Measurements from ENCODE around the gene COPB2.
"Not testable (repeated sequence)": the region's sequence is repeated elsewhere in the genome, so short reads cannot be mapped to it uniquely, and the experiment has no call there.

The COPB2 gene

DNA sequence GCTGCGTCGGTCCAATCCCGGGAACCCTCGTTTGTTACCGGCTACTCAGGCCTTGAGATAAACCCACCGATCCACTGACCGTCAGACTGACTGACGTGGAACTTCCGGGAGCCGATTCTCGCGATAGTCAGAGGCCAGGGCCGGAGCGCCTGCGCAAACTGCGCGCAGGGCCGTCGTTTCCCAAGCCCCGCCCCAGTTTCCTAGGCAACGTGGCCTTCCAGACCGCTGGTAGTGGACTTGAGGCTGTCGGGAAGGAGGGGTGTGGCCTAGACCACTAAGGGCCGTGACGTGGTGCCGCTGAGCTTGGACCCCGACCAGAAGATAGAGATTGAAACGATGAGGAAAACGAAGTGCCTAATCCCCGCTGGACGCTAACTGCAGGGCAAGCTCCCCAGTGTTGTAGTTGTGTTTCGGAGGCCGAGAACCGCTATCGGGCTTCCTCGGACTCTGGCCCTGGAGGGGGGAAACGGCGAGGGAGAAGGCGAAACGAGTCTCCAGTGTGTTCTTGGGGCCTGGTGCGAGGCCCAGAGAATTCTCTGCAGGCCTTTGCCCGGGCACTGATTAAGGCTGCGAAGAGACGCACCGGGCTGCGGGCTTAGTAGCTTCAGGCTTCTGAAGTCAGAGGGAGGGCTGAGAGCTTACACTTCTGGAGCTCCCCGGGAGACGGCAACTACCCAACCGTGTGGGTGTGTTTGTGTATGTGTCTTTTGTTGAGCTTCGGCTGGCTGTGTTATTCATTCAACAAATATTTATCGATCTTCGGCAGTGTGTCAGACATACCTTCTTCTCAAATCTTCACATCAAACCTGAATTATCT, at the start of gene COPB2:
TSS of gene COPB2 (minus strand) at position 96 of the 817 bp plus-strand sequence. CDS start 97 bp downstream, outside the sequence.
- peak; percentile 92 for DNase-seq (ENCODE audit: low spot score)

DNA sequence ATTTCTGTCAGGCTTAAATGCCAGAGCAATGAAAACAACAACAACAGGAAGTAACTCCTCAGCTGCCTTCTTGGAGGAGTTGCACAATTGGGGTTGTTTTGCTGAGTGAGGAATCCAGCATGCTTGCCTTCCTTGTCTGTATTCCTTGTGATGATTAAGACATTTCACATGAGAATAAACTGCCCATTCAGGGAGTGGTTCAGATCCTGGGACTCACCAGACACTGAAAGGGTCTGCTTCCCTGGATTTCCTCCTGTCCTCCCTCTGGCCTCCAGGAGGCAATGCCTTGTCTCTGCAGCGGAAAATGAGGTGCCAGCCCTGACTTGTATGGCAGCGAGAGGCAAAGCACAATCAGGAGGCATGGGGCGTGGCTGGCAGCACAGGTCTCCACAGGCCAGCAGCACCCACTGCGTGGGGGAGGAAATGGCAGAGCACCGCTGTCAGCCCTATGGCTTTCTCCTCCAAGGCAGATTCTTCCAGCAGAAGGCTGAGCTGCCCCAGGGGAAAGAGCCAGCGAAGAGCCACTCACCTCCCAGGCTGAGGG, 45.4 kb upstream of the COPB2 start:
- no peak for DNase-seq (ENCODE audit: low spot score)

DNA sequence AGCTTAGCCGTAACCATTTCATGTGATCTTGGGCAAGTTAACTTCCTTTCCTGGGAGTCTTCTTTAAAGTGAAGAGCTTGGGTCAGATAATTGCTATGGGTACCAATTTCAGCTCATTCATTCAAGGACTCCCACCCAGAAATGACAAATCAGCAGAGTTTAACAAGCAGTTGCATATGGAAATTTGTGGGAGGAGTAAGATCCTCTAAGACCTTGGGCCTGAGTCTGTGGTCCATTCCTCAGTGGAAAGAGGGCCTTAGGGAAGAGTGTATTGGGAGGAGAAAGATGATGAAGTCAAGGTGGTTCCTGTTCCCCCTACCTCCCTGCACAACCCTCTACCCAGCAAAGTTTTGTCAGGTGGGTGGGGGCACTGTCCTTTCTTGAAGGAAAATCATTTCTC, 44.8 kb upstream of the COPB2 start:
- no peak for DNase-seq (ENCODE audit: low spot score)

DNA sequence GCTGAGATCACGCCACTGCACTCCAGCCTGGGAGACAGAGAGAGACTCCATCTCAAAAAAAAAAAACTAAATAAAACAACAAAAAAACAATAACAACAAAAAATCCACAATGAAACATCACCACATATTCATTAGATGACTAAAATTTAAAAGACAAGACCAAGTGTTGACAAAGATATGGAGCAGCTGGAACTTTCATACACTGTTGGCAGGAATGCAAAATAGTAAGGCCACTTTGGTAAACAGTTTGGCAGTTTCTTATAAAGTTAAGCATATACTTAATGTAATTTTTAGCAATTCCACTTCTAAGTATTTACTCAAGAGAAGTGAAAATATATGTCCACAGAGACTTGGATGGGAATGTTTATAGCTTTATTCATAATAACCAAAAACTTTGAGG, 43.6 kb upstream of the COPB2 start:
- DNase-seq (ENCODE audit: low spot score), result no peak

DNA sequence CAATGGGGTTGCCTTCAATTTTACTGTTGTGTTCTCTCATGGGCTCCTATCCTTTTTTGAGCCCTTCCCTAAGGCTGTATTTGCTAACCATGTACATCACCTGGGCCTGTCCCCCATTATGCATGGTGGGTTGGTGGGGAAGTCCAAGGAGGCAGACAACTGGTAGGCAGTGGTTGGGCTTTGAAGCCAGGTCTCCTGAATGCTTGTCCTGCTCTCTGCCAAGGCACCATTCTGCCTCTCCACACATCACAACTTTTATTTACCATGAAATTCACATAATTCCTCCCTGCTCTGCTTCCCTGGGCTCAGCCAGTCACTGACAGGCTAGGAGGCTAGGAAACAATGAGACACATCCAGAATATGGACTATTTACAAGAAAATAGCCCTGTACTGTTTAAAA, 41.0 kb upstream of the COPB2 start:
- DNase-seq (ENCODE audit: low spot score), result no peak

DNA sequence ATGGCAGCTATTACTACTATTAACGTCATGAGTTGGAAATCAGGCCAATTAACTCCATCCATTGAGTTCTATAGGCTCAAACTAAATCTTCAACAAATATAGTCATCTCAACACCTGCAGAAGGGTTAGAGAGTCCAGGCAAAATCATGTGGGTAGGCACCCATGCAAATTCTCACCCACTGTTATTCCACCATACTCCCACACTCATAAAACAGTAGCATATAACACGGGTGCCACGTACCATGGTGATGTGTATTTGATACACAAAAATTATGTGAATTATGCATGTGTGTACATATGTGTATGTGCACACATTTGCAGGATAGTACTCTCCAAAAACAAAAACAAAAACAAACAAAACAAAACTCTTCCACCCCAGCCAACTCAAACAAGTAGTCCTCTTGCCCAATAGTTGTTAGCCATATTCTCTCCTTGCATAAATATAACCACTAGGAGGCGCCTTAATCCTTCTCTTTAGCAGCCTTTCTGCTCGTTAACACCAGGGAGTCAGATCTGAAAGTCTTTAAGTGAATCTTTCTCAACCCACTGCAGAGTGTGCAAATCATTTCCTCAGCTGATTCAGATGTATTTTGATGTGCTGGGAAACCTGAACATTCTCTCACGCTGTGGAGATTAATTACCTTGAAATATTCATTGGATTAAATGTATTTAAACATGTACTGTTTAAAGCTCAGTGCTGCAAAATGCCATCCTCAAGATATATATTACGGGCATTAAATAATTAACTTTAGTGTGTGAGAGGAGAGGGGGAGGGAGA, 38.0 kb upstream of the COPB2 start:
- peak; percentile 33 for DNase-seq (ENCODE audit: low spot score)

DNA sequence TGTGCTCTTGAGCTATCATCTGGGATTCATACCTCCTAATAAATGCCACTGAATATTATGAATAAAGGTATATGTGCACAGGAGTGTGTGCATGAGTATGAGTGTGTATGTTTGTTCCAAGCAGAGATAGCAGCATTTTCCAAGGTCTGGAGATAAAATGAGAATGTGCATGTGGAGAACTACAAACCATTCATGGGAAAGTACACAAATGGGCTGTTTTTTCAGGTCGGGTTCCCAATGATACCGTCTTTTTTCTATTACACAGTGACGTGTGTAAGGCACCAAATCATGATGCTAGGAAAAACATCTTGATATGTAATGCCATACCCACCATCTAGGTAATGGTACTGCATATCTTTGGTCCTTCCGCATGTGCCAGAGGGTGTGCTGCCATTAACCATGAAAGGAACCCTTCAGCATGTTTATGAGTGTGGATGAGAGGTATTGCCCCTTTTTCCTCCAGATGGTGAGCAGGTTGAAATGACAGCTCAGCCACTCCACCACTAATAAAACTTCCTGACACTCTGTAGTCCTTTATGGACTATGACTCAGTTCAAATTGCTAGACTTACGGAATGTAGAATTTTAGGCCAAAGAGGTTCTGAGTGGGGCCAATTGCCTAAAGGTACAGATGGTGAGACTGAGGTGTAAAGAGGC, 36.4 kb upstream of the COPB2 start:
- no peak for DNase-seq (ENCODE audit: low spot score)

DNA sequence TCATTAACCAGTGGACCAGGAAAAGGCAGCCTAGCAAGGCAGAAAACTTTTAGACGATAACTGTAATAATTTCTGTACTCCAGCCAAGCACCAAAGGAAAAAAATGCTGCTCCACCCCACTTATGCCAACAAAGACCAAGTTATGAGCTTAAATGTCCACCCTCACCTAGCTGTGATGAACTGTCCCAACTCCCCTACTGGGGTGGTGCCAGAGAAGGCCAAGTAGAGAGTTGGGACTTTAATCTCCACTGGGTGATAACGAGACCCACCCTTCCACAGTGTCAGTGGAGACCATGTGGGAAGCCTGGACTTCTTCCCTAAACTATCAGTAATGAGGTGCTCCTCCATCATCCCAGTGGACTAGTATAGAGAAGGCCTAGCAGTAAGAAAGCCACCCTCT, 33.8 kb upstream of the COPB2 start:
- no peak for DNase-seq (ENCODE audit: low spot score)

DNA sequence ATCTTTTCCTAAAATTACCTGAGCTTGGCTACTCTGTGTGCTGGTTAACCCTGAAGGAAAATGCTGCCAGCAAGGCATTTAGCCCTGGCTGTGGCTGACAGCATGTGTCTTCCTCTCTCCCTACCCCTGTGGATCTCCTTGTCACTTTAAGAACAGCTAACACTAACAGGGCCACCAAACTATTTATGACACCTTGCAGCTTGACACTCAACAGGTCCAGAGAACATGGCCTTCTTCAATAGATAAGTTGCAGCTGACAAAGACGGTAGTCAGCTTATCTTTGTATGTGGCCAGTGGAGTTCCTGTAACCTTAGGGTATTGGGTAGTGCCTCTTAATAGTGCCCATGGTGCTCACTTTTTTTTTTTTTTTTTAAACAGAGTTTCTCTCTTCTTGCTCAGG, 32.0 kb upstream of the COPB2 start:
- DNase-seq (ENCODE audit: low spot score), result no peak

DNA sequence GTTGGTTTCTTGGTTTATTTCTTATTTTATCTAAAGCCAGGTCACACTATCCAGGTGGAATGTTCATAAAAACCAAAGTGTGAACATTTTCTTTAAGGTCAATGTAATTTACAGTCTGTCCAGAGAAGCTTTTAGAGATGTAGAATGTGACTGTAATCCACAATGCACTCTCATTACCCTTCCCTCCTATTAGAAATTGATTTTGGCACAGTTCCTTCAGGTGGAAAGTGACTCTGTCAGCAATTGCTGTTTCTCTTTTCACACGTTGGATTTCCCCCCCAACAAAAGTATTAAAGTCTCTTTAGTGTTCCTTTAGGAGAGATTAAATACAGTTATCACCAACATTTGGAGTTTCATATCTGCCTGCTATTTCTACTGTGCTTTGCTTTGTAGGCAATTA, 31.6 kb upstream of the COPB2 start:
- DNase-seq (ENCODE audit: low spot score), result no peak

DNA sequence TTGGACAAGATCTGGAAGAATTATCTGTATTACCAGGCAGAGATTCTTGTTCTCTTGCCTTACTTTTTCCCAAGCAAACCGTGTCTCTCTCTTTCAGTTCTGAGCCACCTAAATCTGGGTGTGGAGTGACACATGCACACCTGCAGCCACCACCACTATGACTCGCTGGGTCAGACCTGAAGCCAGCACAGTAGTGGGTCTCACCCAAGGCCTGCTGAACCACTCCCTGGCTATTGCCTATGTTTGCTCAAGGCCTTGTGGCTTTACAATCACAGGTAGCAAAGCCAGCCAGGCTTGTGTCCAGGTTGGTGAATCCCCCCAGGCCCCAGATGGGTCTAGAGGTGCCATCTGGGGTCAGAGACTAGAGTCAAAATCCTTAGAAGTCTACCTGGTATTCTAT, 28.7 kb upstream of the COPB2 start:
- no peak for DNase-seq (ENCODE audit: low spot score)

DNA sequence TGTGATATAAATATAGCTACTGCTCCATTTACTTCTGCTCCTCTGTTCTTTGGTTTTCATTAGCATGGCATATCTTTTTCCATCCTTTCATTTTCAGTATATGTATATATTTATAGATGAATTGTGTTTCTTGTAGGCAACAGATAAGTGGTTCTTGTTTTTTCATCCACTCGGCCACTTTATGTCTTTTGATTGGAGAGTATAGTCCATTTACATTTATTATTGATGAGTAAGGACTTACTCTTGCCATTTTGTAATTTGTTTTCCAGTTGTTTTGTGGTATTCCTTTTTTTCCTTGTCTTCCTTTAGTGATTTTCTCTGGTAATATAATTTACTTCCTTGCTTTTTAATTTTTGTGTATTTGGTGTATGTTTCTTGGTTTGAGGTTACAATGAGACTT, 26.8 kb upstream of the COPB2 start:
- no peak for DNase-seq (ENCODE audit: low spot score)

DNA sequence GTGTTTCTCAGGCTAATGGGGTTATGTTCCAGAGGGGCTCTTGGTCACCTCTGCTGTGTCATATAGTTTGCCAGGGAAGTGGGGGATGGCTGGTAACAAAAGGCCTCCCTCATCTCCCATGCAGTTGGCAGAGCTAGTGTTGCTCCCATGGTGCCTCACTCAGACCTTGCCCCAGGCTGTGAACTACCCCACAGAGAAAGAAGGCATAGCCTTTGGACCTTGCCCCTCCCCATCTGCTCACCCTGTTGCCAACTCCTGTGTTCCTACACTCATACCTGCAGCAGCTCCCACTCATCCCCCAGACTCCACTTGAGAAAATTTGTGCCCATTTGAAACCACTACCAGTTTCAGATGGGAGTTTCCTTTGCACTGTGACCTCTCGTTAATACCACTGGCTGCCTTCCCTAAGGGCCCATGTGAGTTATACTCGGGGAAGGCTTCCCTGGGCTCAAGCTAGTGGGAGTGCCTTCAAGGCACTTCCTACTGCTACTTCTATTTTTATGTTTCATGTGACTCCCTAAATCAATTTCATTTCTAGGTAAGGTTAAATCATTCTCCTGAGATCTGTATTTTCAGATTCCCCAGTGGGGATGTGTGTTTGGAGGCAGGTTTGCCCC, 25.3 kb upstream of the COPB2 start:
- DNase-seq (ENCODE audit: low spot score), result no peak

DNA sequence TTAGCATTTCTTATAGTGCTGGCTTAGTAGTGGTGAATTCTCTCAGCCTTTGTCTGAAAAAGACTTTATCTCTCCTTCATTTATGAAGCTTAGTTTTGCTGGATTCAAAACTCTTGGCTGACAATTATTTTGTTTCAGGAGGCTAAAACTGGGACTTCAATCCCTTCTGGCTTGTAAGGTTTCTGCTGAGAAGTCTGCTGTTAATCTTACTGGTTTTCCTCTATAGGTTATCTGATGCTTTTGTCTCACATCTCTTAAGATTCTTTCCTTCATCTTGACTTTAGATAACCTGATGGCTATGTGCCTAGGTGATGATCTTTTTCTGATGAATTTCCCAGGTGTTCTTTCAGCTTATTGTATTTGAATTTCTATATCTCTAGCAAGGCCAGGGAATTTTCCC, 23.4 kb upstream of the COPB2 start:
- not testable (repeated sequence) for DNase-seq (ENCODE audit: low spot score)

DNA sequence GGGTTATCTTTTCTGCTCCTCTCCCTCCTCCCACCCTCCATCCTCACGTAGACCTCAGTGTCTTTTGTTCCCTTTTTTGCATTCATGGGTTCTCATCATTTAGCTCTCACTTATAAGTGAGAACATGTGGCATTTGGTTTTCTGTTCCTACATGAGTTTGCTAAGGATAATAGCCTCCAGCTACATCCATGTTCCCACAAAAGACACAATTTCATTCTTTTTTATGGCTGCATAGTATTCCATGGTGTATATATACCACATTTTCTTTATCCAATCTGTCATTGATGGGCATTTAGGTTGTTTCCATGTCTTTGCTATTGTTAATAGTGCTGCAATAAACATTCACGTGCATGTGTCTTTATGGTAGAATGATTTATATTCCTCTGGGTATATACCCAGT, 11.7 kb upstream of the COPB2 start:
- DNase-seq (ENCODE audit: low spot score), result not testable (repeated sequence)

DNA sequence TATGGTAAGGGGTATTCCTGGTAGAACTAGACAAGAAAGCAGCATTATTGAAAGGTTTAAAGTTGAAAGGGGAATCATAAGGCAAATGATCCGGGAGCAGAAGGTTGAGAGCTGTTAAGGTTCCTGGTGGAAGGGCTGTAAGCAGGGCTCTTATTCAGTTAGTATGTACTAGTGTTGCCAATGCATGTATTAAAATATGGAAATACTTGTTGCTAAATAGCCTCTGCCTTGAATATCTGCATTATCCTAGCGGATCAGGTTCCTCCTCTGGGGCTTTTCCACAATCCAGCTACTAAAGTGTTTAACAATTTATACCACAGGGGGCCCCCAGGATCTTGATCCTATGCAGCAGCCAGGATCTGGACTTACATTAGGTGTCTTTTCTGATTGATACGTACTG, 7.3 kb upstream of the COPB2 start:
- no peak for DNase-seq (ENCODE audit: low spot score)

DNA sequence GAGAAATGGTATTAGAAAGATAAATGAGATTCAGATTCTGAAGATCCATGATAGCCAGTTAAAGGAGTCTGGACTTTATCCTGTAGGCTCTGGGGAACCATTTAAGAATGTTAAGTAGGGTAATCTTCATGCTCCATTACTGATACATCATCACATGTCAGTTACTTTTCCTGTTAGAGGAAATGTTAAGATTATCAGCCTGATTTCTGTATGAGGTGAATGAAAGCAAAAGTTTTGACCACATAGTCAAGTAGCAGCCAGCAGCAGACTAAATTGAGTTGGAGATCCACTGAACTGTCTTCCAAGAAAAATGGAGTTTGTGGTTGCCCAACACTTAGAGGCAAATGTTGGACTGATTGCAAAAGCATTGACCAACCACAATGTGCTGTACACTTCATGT, 4.7 kb upstream of the COPB2 start:
- DNase-seq (ENCODE audit: low spot score), result no peak

DNA sequence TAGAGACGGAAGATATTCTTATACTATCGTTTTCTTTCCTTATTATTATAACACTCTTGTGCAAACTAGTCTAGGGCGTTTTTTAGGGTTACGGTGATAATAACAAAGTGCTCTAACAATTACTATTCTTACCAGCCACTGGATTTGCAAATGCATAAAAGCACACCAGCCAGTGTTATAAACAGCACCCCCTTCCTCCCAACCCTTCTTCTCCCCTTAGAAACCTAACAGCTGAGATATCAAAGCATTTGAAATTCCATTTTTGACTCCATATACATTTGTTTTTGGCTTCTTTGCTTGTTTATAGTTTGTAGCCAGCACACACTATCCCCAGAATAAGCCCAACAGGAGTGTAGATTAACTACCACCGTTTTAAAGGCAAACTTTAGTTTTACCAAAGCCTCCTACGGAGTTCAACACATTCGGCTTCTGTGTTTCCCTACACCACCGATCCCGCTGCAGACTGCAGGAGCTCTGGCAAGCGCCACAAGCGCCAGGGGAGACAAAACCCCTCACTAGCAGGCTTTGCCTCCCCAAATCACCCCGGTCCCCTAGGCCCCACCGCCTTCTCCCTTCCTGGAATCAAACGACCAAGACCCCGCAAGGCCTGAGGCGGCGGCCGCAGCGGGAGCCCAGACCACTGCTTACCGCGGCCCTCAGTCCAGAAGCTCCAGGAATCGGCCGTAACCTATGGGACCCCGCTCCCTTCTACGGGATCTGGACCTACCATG, 461 bp downstream of the COPB2 start:
- no peak for DNase-seq (ENCODE audit: low spot score)

DNA sequence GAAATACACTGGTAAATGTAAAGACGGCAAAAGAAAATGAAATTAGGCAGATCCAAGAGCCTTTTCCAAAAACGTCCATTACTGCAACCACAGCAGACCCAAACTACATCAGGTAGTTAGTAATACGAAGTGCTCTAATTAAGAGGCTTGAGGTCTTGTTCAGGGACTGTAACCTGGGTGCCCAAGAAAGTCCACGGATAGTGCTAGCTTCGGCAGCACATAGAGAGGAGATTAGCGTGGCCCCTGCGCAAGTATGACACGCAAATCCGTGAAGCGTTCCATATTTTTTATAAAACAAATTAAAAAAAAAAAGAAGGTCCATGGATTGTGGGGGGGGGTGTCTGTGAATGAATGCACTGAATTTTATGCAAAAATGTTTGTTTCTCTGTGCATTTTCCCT, 1.4 kb downstream of the COPB2 start:
- no peak for DNase-seq (ENCODE audit: low spot score)

DNA sequence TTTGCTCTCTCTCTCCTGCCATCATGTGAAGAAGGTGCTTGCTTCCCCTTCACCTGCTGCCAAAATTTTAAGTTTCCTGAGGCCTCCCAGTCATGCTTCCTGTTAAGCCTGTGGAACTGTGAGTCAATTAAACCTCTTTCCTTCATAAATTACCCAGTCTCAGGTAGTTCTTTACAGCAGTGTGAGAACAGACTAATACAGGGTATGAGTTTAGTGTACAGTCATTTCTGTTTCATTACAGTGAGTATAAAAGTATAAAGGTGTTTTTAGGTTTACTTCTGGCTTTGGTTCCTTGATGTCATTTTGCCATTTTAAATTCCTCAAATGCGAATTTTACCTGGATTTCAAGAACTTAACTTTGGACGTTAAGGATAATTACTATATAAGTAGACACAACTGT, 7.2 kb downstream of the COPB2 start:
- not testable (repeated sequence) for DNase-seq (ENCODE audit: low spot score)

DNA sequence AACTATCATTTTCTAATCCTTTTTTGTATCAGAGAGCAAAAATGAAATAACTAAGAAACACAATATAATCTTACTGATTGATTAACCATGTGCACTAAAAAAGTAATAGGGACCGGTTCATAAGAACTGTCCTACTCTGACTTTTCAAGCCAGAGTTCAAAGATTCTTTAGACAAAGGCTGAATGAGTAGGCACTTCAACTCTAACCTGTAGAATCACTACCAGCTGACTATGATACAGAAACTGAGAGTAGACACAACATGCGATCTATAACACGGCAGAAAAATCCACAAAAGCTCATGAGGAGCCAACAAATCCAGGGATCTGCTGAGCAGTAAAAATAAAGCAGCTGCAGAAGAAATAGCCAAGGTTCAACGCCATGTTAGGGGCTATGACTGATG, 8.9 kb downstream of the COPB2 start:
- no peak for DNase-seq (ENCODE audit: low spot score)

Measured in CD4-positive, alpha-beta T cell treated with Interleukin-6 at 100 ng/mL for 8 hours (primary cell).